HG03457 (cell line): Measurements from ENCODE around the gene TAF6L.
"Not testable (repeated sequence)": the region's sequence is repeated elsewhere in the genome, so short reads cannot be mapped to it uniquely, and the experiment has no call there.

Experiments used
- ATAC-seq: cut with Tn5 transposase; IDR thresholded peaks from one replicate; pipeline ENCODE4 v1.9.1; 2021; ENCODE audit warnings: moderate number of reproducible peaks; ENCODE audit not compliant: unreplicated experiment

Gene TAF6L

DNA sequence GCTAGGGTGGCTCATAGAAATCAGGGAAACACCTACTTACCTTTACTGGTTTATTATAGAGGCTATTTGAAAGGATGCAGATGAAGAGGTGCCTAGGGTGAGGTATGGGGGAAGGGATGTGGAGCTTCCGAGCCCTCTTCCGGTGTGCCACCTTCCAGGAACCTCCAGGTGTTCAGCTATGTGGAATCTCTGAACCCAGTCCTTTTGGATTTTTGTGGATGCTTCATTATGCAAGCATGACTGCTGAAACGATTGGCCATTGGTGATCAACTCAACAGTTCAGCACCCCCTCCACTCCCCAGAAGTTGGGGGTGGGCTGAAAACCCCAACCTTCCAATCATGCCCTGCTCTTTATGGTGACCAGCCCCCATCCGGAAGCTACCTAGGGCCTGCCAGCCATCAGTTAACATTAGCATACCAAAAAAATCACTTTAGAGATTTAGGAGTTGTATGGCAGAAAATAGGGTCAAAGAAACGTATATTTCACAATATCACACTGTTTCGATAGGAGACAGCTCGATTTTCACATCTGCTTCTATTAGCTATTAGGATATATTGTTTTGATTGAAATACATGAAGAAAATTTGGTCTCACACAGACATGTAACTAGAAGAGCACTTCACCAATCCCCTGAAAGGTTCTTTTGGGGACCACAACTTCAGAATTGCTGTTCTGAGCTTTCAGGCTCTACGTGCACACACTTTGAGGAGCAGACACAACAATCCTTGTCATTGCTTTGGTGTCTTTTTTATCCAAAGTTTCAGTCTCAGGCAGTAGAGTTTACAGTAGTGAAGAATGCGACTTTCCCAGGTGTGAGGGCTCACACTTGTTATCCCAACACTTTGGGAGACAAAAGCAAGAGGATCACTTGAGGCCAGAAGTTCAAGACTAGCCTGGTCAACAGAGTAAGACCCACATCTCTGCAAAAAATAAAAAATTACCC lies 13.1 kb upstream of the TAF6L start:
- no peak for ATAC-seq

DNA sequence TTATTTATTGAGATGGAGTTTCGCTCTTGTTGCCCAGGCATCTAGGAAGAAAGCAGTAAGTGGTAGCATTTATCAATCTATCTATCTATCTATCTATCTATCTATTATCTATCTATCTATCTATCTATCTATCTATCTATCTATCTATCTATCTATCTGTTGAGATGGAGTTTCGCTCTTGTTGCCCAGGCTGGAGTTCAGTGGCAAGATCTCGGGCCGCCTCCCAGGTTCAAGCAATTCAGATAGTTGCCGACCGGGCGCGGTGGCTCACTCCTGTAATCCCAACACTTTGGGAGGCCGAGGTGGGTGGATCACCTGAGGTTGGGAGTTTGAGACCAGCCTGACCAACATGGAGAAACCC lies 10.3 kb upstream of the TAF6L start:
- ATAC-seq: not testable (repeated sequence)

DNA sequence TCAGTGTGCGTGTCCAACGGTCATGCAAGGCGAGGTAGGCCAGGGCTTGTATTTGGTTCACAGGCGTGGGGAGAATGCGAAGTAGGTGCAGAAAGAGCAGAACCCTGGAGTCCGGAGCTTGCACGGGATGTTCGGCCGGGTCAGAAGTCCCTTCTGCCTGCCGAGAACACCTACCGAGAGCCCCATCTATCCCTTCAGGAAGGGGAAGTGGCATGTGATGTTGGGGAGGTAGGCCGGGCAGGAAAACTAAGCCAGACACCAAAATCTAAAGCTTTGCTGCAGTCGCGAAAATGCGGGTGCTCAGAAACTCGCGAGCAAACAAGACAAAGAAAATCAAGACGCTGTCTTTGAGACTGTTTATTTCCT lies 435 bp upstream of the TAF6L start:
- ATAC-seq: no peak

DNA sequence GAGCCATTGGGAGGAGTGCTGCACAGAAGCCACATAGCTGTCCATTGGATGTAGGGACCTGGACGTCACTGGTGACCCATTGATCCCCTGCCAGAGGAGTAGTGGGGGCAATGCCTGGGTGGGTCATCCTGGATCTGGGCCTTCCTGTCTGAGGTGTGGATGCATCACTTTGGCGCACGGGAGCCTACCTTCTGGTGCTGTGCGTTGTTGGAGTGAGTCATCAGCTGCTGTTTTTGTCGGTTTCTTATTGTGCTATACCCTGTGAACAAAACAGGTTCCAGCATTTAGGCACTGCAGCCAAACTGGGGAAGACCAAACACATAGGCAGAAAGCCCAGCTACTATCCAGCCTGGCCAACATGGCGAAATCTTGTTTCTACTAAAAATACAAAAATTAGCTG lies 3.2 kb downstream of the TAF6L start:
- no peak for ATAC-seq

DNA sequence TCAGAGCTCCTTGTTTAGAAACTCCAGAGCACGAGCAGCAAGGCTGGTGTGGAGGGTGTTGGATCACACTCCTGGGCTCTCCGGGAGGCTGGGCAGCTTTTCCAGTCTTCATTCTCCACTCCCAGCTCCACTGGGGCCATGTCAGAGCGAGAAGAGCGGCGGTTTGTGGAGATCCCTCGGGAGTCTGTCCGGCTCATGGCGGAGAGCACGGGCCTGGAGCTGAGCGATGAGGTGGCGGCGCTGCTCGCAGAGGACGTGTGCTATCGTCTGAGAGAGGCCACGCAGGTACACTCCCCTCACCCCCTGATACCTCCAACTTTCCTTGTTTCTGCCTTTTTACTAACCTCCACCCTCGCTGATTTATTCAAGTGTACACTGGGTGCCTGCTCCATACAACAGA lies 4.5 kb downstream of the TAF6L start:
- no peak for ATAC-seq

DNA sequence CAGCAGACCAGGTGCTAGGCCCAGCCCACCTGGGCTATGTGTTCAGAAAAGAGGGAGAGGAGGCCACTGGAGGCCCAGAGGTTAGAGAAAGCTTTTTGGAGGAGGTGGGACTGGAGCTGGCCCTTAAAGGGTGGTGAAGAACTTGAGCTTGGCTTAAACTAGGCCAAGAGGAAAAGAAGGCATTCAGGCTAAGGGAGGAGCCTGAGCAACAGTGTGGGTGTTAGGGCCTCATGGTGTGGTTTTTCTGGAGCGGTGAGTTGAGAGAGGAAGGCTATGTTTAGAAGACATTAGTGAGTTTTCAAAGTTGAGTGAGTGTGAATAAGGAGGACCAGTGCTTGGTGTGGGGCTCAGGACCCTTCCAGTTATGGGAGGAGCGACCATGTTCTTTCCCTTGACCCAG lies 6.2 kb downstream of the TAF6L start:
- no peak for ATAC-seq

DNA sequence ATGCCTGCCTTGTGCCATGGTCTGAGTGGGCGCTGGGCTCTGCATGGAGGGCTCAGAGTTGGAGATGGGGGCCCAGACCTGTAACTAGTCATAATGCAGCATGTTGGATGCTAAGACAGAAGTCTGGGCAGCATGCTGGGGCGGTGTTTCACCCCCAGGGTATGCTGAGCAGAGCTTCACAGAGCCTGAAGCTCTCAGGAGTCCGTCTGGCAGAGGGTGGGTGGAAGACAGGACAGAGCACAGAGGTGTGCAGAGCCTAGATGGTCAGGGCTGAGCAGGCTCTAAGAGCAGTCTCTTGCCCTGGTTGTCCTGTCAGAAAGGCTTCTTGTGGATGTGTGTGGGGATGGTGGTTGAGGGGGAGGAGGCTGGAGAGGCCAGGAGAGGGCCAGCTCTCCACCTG lies 7.2 kb downstream of the TAF6L start:
- ATAC-seq: no peak

DNA sequence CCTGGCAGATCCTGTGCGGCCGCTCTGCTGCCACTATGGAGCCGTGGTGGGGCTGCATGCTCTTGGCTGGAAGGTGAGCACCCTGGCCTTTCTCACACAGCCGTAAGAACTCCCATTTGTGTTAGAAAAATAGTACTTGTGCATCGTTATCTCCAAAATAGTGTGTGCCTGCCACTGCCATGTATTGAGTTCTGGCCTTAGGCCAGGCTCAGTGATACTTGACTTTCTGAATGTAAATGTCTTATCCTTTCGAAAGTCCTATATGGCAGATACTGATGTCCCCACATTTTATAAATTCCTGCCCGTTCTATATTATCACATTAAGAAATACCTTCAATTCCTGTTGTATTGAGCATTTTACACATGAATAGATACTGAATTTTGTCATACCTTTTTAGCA lies 11.6 kb downstream of the TAF6L start:
- no peak for ATAC-seq

DNA sequence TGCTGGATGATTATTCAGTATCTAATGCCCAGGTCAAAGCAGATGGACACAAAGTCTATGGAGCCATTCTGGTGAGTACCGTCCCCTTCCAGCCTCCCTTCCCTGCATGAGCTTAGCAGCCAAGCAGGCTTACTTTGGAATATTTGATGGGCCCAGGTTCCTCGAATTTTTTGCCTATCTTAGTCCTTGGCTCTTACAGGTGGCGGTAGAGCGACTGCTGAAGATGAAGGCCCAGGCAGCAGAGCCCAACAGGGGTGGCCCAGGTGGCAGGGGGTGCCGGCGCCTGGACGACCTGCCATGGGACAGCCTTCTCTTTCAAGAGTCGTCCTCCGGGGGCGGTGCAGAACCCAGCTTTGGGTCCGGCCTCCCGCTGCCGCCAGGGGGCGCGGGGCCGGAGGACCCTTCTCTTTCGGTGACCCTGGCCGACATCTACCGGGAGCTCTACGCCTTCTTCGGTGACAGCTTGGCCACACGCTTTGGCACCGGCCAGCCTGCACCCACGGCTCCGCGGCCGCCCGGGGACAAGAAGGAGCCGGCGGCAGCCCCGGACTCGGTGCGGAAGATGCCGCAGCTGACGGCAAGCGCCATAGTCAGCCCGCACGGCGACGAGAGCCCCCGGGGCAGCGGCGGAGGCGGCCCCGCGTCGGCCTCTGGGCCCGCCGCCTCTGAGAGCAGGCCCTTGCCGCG lies 15.3 kb downstream of the TAF6L start:
- ATAC-seq: peak; percentile 45

DNA sequence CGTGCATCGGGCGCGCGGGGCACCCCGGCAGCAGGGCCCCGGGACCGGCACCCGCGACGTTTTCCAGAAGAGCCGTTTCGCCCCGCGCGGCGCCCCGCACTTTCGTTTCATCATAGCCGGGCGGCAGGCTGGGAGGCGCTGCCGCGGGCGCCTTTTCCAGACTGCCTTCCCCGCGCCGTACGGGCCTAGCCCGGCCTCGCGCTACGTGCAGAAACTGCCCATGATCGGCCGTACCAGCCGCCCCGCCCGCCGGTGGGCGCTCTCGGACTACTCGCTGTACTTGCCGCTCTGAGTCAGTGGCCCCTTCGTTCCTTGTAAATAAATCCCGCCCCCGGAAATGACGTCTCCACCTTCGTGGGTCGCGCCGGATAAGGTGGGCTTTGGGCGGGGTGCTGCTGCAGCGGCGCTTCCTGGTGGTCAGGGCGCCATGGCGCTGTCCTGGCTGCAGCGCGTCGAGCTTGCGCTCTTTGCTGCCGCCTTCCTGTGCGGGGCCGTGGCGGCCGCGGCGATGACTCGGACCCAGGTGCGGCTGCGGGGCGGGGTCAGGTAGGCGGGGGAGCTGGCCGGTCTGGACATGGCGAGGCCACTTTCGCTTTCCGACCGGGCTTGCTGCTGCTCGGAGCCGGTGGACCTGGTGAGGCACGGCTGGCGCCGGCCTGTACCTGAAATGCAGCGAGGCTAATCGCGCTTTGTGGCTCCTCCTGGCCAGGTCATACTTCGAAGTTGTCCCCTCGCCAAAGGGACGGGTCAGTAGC lies 16.0 kb downstream of the TAF6L start, which contains the start of gene TMEM179B:
TSS of gene TMEM179B (plus strand) at position 398 of the 755 bp plus-strand sequence. CDS start at position 428, 30 bp downstream.
- peak; percentile 46 for ATAC-seq

DNA sequence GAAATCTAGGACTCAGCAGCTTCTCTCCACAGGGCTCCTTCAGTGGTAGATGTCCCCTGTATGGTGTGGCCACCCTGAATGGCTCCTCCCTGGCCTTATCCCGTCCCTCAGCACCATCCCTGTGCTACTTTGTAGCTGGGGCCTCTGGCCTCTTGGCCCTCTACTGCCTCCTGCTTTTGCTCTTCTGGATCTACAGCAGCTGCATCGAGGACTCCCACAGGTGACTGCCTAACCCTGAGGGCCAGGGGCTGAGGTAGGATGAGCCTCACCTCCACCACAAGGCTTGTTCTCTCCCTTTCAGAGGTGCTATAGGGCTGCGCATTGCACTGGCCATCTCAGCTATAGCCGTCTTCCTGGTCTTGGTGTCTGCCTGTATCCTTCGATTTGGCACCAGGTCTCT lies 17.8 kb downstream of the TAF6L start:
- ATAC-seq: no peak

DNA sequence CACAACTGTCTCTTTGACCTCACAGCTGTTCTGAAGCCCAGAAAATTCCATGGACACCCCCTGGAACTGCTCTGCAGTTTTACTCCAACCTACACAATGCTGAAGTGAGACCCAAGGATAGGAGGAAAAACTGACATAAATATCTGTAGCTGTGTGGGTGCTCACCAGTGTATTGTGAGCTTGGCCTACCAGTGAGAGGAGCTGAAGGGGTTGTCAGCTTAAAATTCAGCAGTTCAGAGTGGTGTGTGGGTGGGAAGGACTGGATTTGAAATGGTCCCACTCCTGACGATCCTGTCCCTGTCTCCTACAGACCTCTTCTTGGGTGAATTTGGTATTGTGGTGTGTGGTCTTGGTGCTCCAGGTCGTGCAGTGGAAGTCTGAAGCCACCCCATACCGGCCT lies 18.4 kb downstream of the TAF6L start:
- ATAC-seq: no peak

DNA sequence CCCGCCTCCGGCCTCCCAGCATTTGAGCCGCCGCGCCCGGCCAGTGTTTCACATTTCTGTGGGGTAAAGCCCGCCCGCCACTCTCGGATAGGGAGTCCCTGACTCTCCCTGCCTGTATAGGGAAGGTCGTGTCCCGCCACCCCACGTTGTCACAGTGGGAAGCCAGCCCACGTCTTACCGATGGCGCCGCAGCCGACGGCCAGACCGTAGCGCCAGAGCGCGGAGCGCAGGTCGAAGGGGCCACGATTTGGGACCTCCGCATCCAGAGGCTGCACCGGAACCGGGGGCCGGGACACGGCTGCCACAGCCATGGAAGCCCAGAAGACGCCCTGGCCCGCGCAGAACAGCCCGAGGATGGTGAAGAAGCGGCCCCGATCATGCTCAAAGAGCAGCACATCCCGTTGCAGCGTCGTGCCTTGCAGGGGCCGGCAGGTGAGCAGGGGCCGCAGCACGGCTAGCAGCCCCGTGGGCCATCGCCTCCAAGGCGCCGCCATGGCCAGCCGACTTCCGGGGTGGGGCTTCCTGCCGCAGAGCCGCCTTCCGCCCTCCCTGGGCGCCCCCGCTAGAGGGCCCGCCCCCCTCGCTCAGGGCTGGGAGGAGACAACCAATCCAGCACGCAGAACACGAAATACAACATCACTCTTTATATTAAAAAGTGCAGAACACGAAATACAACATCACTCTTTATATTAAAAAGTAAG lies 20.5 kb downstream of the TAF6L start, which contains the start of gene TMEM223:
TSS of gene TMEM223 (minus strand) at position 506 of the 701 bp plus-strand sequence. CDS start at position 494, 12 bp downstream.
- ATAC-seq: peak; percentile 47

DNA sequence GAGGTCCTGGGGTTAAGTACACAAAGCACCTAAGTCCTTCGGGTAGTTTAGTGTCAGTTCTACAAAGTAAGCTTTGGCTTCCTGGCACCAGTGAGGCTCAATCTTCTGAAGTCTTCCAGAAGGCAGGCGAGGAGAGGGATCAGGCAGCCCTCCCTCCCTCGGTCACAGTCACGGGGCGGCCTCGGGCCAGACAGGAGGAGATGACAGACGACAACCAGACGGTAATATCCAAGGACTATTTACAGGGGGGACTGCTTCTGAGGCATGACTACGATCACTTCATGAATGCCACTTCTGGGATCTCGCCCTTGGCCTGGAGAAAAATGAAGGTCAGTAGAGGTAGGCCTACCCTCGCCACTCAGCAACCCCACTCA lies 21.0 kb downstream of the TAF6L start:
- no peak for ATAC-seq

DNA sequence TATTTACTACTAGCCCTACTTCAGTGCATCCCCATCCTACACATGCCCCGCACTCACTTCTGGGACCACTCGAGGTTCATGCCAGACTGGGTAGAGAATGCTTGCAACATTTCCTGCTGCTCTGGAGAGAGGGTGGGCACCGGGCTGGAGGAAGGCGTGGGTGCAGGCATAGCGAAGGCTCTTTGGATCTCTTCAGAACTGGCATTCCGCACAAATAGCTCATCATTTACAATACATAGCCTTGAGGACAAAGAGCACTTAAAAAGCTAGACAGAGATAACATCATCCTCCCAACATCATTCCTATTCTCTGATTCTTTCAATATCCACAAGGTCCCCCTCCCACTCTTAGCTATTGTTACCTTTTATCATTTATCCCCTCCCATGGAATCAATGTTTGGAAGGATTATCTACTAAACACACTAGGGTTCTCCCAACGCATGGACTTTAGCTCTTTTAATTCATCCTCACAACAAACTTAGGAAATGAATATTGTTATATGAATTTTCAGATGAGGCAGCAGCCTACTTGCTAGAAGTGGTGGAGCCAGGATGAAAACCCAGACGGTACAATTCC lies 23.1 kb downstream of the TAF6L start:
- no peak for ATAC-seq

DNA sequence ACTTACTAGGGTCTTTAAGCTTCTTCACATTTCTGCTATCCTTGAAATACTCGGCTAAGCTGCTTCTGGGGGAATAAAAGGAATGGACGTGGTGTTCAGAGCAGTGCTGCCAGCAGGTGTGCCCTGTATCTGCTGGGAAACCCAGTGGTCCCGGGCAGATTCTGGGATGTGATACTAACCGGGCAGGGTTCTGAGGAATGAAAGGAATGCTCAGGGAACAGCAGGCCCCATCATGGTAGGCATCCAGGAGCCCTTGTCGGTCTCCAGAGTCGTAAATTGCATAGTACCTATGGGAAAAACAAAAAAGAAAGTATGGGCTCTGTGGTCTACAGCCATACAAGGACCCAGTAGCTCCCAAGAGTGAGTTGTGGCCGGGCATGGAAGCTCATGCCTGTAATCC lies 25.1 kb downstream of the TAF6L start:
- no peak for ATAC-seq

DNA sequence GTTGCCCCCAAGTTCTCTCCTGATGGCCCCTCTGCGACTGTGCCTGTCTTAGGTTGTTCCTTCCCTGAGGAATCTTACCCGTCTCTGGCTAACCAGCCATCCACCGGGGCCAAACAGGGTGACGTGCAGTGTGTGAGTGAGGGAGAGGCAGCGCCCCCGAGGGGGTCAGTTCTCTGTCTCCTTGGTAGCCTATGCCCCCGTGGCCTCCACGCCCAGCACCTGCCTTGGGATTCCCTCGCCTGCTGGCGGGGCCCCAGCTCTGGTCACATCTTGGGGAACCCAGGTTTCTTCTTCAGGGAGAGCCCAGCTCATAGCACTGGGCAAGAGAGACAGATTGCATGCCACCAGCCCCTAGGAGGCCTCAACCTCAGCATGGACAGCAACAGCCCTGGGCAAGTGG lies 28.3 kb downstream of the TAF6L start:
- no peak for ATAC-seq

DNA sequence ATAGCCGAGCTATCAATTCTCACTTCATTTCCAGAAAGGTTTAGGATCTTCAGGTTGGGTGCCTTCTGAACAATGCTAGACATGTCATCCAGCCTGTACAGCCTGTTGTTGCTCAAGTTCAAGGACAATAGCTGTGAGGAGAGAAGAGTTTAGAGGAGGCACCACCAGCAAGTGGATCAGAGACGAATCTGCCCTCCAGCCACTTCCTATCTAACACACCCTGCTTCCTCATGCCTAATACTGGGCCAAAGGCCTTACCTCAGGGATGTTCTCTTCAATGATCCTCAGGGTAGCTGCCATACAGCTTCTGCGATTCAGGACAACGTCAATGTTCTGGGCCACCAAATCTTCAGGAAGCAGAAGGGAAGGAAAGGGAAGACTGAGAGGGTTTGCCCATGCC lies 29.9 kb downstream of the TAF6L start:
- no peak for ATAC-seq

DNA sequence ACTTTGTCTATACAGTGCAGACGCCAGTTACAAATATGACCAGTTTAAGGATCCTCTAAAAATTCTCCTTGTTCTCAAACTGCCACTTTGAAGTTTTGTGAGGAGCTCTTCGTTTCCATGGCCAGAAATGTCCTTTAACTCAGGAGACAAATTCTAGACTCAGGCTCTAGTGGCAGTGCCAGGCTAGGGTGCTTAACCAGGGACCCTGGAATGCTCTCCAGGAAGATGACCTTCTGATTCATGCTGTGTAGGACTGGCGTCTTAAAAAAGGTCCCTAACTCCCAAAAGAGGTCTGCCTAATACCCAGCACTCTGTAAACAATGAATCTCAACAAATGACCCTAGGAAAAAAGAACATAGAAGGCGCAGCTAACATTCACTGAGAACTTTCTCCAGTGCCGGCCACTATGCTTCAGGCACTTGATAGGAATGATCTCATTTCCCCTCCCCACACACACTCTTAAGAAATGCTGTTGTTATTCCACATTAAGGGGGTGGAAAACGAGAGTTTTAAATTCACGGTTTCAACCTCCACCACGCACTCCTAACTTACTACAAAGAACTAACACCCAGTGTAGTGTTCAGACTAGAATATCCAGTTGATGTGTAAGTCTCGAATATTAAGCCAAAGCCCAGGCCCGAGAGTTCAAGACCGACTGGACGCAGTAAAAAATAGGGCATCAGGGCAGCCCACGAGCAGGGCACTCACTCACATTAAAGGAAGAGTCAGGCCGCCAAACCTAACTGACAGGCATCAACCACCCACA lies 33.3 kb downstream of the TAF6L start:
- no peak for ATAC-seq
